ENCODE results near the gene RFC5.
"Not testable (repeated sequence)": the region's sequence is repeated elsewhere in the genome, so short reads cannot be mapped to it uniquely, and the experiment has no call there.

The RFC5 gene

DNA sequence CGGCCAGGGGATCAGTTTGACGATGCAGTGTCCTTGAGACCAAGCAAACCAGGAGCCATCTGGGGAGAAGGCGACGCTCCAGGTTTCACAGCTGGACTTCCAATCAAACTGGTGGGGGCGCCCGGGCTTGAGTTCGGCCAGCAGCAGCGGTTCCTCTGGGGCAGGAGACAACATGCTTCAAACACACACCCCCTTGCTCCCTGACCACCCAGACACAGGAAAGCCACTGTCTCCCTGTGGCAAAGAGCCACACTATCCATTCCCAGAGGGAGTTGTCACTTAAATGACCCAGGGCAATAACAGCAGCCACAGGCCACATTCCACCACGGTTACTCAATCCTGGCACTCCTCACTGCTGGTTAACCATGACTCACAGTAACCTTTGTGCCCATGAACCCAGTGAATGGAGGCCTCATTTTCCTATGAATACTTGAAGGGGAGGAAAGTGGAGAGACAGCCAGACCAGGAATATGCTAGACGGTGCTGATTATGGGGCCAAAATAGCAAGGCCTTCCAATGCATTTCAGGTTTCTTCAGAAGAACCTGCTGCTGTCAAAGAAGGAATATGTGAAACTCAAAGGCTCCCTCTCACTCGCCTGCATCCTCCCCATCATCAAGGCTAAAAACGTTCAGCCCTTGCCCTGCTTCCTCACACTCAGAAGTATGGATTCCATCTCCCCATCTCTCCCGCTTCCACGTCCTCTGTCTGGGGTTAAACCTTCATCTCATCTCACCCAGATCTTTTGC lies 36.0 kb downstream of the RFC5 start:
- DNase-seq (ENCODE audit: low spot score), result no peak

DNA sequence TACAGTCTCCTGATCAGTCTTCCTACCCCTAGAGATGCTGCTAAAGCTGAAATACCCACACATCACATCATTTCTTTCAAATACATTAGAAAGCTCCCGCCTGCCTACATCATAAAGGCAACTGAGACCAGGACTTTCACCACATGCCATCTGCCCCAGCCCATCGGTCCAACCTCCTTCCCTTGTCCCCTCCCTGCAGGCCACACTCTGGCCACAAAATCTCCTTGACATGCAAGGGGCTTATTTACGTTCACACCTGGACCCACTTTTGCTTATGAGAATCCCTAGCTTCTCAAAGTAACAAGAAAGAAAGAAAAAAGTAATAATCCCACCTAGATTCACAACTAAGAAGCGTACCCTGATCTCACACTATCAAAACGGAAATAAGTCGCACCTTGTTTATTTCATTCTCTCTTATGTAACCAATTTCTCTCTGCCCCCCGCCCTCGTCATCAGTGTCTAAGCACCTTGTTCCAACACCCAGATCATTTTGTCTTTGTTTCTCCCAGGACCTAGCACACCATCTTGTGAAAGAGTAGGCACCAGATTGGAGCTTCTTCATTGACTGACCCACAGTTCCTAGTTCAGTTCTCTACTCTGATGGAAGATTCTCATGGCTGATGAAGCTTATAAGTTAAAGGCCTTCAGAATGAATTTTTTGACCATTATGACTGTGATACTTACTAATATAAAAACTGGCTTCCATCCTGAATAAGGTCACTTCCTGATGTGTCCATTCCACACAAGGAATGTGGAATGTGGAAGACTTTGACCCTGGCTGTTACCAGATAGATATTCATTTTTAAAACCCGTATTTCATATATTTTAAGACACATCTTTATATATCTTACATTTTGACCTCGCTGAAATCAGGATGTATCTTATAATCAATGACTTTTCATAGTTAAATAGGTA lies 36.8 kb downstream of the RFC5 start:
- DNase-seq (ENCODE audit: low spot score), result no peak

DNA sequence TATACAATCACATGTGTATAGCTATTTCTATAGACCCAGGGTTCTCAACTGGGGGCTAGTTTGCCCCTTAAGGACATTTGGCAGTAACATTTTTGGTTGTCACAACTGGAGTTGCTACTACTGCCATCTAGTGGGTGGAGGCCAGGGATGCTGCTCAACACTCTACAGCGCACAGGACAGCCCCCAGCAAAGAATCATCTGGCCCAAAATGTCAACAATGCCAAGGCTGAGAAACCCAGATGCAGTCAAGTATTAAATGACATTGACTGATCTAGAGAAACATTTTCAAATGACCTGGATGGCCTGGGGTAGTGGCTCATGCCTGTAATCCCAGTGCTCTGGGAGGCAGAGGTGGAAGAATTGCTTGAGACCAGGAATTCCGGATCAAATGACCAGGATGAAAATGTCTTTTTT lies 38.6 kb downstream of the RFC5 start:
- DNase-seq (ENCODE audit: low spot score), result peak; percentile 69

DNA sequence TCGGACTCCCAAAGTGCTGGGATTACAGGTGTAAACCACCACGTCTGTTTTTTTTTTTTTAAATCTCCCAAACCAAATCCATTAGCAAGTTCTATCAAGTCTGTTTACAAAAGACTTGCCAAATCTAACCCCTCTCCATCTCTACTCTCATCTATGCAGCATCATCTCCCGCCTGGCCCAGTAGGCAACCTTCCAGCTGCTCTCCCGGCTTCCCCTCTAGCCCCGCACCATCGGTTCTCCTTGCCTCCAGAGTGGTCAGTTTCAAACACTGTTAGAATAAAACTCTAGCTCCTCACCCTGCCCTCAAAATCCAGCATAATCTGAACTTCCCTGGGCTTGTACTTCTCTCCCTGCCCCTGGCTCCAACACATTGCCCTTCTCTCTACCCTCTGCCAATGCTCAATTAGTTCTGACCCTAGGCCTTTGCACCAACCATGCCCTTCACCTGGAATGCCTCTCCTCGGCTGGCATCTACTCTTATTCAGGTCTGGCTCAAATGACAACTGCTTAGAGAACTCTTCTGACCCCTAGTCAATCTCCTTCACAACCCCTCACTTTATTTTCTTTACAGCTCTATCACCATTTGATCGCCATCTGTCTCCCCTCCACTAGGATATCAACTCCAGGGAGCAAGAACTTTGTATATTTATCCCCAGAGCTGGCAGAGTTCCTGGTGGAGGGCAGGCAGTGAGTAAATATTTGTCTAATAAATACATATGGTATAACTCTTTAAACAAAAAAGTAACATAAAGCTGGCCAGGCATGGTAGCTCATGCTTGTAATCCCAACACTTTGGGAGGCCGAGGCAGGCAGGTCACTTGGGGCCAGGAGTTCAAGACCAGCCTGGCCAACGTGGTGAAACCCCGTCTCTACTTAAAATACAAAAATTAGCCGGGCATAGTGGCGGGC lies 39.6 kb downstream of the RFC5 start:
- no peak for DNase-seq (ENCODE audit: low spot score)

DNA sequence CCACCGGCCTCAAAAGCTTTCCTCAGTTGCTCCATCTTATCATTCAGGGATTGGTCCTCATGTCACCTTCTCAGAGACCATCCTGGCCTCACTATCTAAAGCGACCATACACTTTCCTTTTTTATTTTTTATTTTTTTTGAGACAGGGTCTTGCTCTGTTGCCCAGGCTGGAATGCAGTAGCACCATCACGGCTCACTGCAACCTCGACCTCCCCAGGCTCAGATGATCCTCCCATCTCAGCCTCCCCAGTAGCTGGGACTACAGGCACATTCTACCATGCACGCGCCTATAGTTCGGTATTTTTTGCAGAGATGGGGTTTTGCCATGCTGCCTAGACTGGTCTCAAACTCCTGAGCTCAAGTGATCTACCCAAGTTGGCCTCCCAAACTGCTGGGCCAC lies 41.7 kb downstream of the RFC5 start:
- no peak for DNase-seq (ENCODE audit: low spot score)

DNA sequence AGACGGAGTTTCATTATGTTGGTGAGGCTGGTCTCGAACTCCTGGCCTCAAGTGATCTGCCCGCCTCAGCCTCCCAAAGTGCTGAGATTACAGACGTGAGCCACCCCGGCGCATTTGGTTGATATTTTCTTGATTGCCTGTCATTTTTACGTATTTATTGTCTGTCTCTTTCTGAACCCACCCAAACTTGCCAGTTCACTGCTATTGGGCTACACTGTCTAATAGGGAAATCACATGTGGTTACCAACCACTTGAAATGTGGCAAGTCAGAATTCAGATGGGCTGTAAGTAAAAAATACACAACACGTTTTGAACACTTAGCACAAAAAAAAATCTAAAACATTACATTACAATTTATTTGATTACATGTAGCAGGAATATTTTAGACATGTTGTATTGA lies 42.4 kb downstream of the RFC5 start:
- no peak for DNase-seq (ENCODE audit: low spot score)

DNA sequence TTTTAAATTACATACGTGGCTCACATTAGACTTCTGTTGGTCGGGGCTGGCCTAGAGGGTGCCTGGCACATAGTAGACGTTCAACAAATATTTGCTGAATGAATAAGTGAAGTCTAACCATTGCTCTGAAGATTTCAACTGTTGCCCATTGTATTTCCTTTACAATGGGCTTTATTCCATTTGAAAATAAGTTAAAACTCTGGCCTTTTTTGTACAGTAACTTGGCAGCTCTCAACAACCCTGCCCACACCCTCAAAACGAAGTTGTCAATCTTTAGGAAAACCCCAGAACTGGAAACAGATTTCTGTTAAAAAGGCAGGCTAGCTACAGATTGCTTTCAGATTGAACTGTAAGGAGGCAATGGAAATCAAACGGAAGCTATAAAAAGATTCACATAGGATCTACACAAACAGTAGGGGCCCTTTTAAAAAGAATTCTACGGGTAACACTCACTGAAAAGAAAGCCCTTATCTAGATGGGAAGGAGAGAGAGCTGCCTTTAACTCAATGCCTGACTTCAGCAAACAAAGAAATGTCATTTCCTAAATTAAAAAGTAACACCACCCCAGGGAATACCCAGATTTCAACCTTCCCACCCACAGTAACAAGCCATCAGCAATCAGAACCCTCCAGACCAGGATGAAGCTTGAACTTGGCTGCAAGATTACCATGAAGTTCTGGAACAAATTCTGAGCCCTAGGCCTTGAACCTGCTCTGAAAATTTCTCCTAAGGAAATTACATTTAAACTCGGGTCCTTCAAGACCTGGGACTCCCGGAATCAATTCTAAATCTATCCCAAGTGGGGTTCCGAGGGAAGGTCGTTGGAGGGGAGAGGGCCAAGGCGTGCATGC lies 43.1 kb downstream of the RFC5 start:
- DNase-seq (ENCODE audit: low spot score), result no peak

DNA sequence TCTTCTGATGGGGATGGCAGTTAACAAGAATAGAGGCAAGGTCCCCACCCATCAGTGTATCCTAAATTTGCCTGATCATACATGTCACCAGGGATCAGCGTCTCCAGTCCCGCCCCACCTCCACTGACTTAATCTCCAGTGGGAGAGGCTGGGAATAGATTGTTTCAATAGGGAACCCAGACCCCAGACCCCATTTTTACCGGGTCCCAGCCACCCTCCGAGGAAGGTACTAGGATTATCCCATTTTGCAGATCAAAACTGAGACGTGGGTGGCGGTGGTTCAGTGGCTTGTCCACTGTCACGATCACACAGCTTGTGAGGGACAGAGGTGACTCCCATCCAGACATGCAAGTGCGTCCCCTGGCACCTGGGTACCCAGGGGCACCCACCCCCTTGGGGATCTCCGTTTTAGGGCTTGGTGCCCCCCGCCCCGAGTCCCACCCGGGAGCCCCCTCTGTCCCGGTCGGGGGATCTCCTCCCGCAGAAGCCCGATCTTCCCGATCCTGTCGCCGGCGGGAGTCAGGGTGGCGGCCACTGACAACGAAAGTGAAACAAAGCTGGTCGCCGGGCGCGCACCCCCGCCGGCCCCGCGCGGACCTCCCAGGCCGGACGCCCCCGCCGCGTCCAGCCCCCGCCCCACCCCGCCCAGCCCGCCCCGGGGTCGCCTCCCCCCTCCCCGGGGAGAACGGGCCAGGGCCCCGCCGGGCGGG lies 44.0 kb downstream of the RFC5 start:
- DNase-seq (ENCODE audit: low spot score), result peak; percentile 42

DNA sequence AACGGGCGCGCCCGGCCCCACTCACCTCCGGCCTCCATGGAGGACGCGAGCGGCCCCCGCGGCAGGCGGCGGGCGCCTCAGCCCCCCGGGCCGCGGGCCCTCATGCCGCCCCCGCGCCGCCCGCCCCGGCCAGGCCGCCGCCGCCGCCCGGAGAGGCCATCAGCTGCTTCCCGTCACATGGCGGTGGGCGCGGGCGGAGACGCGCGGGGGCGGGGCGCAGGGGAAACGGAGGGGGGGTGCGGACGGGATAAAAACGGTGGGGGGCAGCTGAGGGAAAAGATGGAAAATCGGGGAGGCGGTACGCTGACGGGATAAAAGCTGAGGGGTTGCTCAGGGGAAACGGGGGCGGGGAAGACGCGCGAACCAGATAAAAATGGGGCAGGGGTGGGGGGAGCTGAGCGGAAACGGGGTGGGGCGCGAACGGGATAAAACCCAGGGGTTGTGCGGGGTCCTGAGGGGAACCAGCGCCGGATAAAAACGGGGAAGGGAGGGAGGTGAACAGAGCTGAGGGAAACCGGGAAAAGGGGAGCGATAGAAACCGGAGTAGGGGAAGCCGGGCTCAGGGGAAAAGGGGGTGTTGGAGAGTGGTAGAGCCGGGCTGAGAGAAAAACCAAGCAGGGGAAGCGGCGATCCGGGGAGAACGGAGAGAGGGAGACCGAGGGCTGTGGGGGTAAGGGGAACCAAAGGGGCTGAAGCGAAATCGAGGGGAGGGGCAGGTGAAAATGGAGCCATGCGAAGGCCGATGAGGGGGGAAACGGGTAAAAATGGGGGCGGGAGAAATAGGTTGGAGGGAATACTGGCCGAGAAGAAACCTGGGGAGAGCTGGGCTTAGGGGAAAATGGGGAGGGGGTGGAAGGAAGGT lies 44.7 kb downstream of the RFC5 start, which contains the start of gene WSB2:
TSS of gene WSB2 (minus strand) at position 169 of the 862 bp plus-strand sequence. CDS start at position 38, 131 bp downstream.
- DNase-seq (ENCODE audit: low spot score), result peak; percentile 38

DNA sequence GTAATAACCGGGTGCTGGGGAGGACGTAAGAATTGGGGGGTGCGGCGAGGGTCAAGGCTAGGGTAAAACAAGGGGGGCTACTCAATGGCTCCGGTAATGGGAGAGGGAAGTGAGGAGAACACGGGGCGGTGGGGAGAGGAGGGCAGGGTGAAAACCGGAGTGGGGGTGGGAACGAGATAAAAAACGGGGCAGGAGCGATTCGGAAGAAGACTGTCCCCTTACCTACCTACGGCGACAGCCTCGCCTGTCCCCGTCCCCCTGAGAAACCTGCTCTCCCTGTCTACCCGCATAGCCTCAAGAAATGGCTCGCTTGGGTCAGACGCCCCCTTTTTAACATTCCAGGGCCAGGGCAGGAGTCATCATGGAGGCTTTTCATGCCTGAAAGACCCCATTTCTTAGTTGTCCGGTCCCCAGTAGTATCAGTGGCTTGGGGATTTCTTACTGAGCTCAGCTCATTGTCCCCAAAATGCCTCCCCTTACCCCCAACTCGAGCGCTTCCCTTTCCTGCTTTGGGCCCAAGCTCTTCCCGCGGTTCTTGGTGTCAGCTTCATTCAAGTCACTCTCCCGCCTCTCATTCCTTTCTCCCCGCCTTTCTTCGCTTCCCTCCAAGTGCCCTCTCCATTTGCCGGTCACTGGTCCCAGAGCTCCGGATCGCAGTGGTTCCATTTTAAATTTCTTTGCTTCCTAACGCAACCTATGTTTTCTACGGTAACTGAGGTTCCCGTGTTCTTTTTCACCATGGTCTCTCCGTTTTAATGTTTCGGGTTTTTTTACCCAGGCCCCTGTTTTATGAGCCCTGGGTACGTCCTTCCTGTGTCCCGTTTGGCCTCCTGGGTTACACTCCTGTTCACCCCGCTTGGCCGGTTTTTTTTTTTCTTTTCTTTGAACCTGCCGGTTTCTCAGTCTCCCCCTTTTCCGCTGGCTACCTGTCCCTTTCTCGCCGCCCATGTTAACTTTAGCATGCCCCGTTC lies 45.7 kb downstream of the RFC5 start:
- DNase-seq (ENCODE audit: low spot score), result peak; percentile 27

DNA sequence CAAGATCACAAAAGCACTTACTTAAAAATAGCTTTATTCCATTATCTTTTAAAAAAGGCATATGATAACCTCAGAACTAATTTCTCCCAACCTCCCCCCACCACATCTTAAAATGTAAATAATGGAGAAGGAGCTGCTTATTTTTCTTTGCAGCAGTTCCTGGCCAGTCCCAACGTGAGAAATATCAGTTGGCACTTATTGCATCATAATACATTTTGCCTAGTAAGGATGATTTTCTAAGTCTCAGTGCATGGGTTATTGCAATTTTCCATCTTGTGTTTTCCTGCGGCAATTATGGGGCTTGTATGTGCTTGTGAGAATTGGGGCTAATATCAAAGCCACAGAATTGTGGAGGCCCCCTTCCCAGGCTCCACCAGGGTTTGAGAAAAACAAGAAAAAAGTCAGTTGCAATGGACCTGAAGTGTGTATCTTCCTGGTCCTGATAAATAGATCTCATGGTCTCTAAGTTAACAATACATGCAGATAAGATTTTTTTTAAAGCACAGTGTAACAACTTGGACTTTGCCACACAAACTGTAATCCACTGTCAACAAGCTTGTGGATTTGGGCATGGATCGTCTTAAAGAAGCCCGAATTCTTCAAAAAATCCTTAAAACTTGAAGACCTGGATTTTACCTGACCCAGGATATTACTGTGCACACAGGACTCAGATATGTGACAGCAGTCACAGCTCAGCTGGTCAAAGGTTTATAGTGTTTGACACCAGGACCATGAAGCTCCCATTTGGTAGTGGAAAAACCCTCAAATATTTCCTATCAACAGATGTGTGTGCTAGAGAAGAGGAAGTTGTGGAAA lies 47.3 kb downstream of the RFC5 start:
- peak; percentile 9 for DNase-seq (ENCODE audit: low spot score)

DNA sequence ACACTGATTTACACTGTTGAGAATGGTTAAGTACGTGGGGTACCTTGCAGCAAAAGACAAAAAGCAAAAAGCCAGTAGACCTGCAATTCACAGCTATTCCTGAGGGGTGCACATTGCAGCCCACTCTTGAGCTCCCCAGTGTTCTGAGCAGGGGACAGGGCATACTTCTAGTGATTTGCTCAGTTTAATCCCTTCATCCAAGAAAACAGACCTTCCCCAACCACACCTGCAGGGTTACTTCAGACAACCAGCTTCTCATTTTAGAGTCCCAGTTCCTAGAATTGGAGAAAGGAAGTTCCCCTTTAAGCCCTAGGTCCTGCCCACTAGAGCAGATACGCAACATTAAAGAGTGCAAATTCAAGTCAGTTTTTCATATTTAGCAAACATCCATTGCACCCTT lies 48.1 kb downstream of the RFC5 start:
- DNase-seq (ENCODE audit: low spot score), result no peak

DNA sequence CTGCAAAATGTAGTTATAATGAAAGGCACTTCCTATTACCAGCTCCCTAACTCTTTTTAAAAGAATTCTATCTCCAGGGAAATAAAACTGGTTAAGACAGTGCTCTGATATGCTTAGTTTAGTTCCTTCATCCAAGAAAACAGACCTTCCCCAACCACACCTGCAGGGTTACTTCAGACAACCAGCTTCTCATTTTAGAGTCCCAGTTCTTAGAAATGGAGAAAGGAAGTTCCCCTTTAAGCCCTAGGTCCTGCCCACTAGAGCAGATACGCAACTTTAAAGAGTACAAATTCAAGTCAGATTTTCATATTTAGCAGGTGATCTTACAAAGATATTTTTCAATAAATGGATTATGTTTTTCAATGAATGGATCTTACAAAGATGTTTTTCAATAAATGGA lies 48.9 kb downstream of the RFC5 start:
- DNase-seq (ENCODE audit: low spot score), result no peak

DNA sequence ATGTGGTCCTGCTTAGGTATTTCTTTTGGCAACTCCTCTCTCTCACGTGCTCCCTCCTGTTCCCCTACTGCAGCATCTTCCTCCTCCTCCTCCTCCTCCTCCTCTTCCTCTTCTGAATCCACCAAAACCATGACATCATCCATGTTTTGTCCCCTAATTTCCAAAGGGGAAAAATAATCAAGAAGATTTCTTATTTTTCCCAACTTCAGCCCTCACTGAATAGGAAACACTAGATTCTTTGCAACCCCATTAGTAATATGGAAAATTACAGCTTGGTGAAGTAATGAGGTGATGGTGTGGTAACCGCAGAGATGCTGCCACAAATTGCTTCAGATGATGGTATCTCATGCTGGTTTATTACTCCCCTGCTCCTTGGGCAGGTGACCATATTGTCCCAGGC lies 51.9 kb downstream of the RFC5 start:
- DNase-seq (ENCODE audit: low spot score), result no peak

DNA sequence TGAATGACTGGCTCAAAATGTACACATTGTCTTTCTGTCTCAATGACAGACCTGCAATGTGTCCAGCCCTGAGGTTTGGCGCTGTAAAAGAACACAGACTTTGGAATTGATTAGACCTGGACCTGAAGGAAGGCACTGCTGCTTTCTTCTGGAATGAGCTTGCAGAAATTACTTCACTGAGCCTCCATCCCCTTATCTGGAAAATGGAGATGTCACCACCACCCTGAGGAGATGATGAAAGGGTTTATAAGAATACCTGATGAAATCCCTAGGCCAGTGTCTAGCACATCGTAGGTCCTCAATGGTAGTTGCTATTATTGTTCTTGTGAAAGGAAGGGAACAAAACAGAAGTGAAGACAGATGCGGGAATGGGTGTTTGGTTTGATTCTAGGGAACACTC lies 54.1 kb downstream of the RFC5 start:
- no peak for DNase-seq (ENCODE audit: low spot score)

DNA sequence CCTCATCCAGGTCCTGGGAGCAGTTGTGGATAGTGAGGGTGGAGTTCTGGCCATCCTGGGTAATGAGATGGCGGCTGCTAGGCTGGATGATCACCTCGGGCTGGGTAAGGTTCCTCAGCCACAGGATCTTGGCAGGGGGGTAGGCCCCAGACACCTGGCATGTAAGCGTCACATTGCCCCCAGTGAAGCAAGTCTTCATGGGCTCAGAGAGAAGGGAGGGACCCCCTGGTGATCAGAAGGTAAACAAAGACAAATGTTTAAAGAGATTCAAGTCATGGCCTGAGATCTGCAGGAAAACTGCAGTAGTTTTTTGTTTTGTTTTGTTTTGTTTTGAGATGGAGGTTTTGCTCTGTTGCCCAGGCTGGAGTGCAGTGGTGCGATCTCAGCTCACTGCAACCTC lies 57.3 kb downstream of the RFC5 start:
- DNase-seq (ENCODE audit: low spot score), result no peak

DNA sequence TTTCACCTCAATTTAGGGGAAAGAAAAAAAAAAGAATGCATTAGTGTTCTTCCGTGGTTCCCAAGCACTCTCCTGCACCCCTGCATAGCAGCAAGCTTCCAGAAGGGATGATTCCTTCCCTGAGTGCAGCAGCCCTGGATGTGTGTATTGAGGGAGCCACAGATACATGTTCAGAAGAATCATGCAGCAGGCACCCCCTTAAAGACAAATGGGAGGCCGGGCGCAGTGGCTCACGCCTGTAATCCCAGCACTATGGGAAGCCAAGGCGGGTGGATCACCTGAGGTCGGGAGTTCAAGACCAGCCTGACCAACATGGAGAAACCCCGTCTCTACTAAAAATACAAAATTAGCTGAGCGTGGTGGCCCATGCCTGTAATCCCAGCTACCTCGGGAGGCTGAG lies 65.0 kb downstream of the RFC5 start:
- DNase-seq (ENCODE audit: low spot score), result not testable (repeated sequence)
